GM12891 (cell line): ENCODE data around the gene DBH.
"Not testable (repeated sequence)": the region's sequence is repeated elsewhere in the genome, so short reads cannot be mapped to it uniquely, and the experiment has no call there.

Experiments
- DNase-seq: peaks from one replicate; pipeline ENCODE4 v3.0.0; 2011; ENCODE audit warnings: low spot score; ENCODE audit not compliant: insufficient read length
- FAIRE-seq: peaks from 2 replicates; lab custom pipeline; 2011; peaks lifted over from hg19 to GRCh38; lab: Jason Lieb, UNC
- PAX5 ChIP-seq: IDR thresholded peaks from 2 replicates; pipeline ENCODE4 v1.6.1; 2011; ENCODE audit warnings: low read length, moderate library complexity, mild to moderate bottlenecking; ENCODE audit not compliant: insufficient read depth, severe bottlenecking
- POLR2A ChIP-seq: IDR thresholded peaks from 2 replicates; pipeline ENCODE4 v1.6.1; 2011; ENCODE audit warnings: low read depth, low read length, control low read depth
- POLR2AphosphoS5 ChIP-seq: IDR thresholded peaks from 2 replicates; pipeline ENCODE4 v1.6.1; 2011; ENCODE audit warnings: low read depth, low read length, control low read depth
- POU2F2 ChIP-seq: IDR thresholded peaks from 2 replicates; pipeline ENCODE4 v1.6.1; 2011; ENCODE audit warnings: low read depth, mild to moderate bottlenecking, control low read depth, low read length, moderate library complexity
- SPI1 ChIP-seq: IDR thresholded peaks from 2 replicates; pipeline ENCODE4 v1.6.1; 2011; ENCODE audit warnings: low read depth, low read length, control low read depth
- TAF1 ChIP-seq: IDR thresholded peaks from 2 replicates; pipeline ENCODE4 v1.6.1; 2011; ENCODE audit warnings: low read depth, low read length, control low read depth

Gene DBH

GRCh38 chr9:133616643-133617405, 19.3 kb upstream of the DBH start:
- DNase-seq (no peak), FAIRE-seq (no peak)
- no peak for TF ChIP-seq TAF1
- TF ChIP-seq POLR2AphosphoS5, result no peak
- no peak for TF ChIP-seq PAX5
- no peak for TF ChIP-seq SPI1
- no peak for TF ChIP-seq POLR2A
- TF ChIP-seq POU2F2, result no peak

GRCh38 chr9:133618726-133619125, 17.4 kb upstream of the DBH start:
- FAIRE-seq, result no peak
- DNase-seq, result no peak
- TF ChIP-seq TAF1 (no peak), POLR2A (no peak), SPI1 (no peak), POU2F2 (no peak), PAX5 (no peak), POLR2AphosphoS5 (no peak)

GRCh38 chr9:133619791-133620190, 16.4 kb upstream of the DBH start:
- DNase-seq (peak; percentile 56), FAIRE-seq (peak; percentile 87)
- TF ChIP-seq POU2F2 (no peak), SPI1 (peak; percentile 69)

- DNase-seq (no peak), FAIRE-seq (no peak)
- TF ChIP-seq POLR2A, result no peak
- no peak for TF ChIP-seq PAX5
- no peak for TF ChIP-seq TAF1
- no peak for TF ChIP-seq SPI1
- no peak for TF ChIP-seq POLR2AphosphoS5
- no peak for TF ChIP-seq POU2F2
Measured at GRCh38 chr9:133621725-133622267, 14.4 kb upstream of the DBH start.

GRCh38 chr9:133622555-133622954, 13.6 kb upstream of the DBH start:
- FAIRE-seq (no peak), DNase-seq (no peak)
- TF ChIP-seq POLR2AphosphoS5 (no peak), SPI1 (no peak), POLR2A (no peak), TAF1 (no peak), PAX5 (no peak), POU2F2 (no peak)

- not testable (repeated sequence) for DNase-seq, FAIRE-seq
Measured at GRCh38 chr9:133626008-133626407, 10.2 kb upstream of the DBH start.

GRCh38 chr9:133627341-133627740, 8.8 kb upstream of the DBH start:
- TF ChIP-seq POLR2A (no peak), POLR2AphosphoS5 (no peak)
- DNase-seq, result no peak
- no peak for FAIRE-seq

GRCh38 chr9:133628766-133629165, 7.4 kb upstream of the DBH start:
- FAIRE-seq (no peak), DNase-seq (no peak)
- no peak for TF ChIP-seq PAX5
- TF ChIP-seq POLR2A, result no peak
- TF ChIP-seq SPI1, result no peak
- no peak for TF ChIP-seq POU2F2
- TF ChIP-seq POLR2AphosphoS5, result no peak
- no peak for TF ChIP-seq TAF1

- FAIRE-seq, result no peak
Measured at GRCh38 chr9:133629221-133630110, 6.7 kb upstream of the DBH start.

GRCh38 chr9:133631111-133631510, 5.1 kb upstream of the DBH start:
- DNase-seq (no peak), FAIRE-seq (no peak)
- TF ChIP-seq PAX5 (no peak), POU2F2 (no peak), TAF1 (no peak)

More at GRCh38 chr9:133629221-133630110, 6.7 kb upstream of the DBH start:
- TF ChIP-seq PAX5, result no peak
- TF ChIP-seq POU2F2, result no peak
- no peak for TF ChIP-seq SPI1
- TF ChIP-seq POLR2A, result no peak
- TF ChIP-seq TAF1, result no peak
- no peak for TF ChIP-seq POLR2AphosphoS5
- no peak for DNase-seq
